ENCODE data around the gene IPCEF1. TPM values are rescaled to one million over a fixed set of nuclear protein-coding genes. Genes with fewer than 3 reads are reported as not detected.
A peak's percentile ranks its signal among the peaks of the same experiment; 100 is the strongest.

The IPCEF1 gene
- polyA plus RNA-seq, 1 donor (not counting 4 experiments of a cell fraction or from before 2014, with no cell fraction given), result 0.21 TPM

DNA sequence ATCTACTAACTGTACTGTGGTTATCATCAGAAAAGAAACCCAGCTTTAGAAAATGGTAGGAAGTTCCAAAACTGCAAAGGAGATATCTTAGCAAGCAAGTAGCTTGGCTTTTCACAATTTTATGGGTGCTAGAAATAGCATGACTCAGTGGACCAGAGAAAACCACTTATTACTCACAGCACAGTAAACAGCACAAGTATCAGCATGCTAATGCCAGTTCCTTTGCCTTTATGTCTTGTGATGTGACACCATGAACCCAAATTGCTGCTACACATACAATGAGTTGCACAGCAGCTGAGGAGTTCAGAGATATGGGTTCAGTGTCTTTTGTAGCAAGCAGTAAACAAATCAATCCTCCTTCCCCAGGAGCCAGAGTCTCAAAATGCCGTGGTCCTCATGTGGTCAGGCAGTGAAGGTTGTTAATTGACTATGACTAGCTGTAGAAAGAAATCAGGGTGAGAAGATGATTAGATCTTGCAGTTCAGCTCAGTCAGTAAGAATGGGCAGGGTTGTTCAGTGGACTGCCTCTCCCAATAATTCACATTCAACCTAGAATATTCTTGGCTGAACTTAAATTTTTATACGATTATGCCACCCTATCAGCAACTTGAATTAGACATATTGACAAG, 244.3 kb downstream of the IPCEF1 start:
- Histone ChIP-seq H3K36me3 (ENCODE audit: control insufficient read depth in 2 of 2, extremely low read depth in 1 of 2, insufficient read depth in 2 of 2, low read length in 2 of 2) (no peaks in the 10 kb centered on the region), H3K27me3 (ENCODE audit: control insufficient read depth, extremely low read depth, insufficient read depth, low read length) (no peaks in the 10 kb centered on the region), H3K4me2 (ENCODE audit: control insufficient read depth, extremely low read depth, insufficient read depth, low read depth, low read length) (peak overlapping the region; percentile 52), H3K9me1 (ENCODE audit: control insufficient read depth, extremely low read depth, insufficient read depth, low read length) (no peaks in the 10 kb centered on the region), H3K79me2 (ENCODE audit: control insufficient read depth, insufficient read depth, low read length) (no peaks in the 10 kb centered on the region), H3K9ac (ENCODE audit: control insufficient read depth, extremely low read depth, insufficient read depth, low read length) (no peak overlapping the region), H3K4me3 (ENCODE audit: control insufficient read depth in 2 of 3, extremely low read depth in 1 of 3, insufficient read depth in 2 of 3, low read depth in 1 of 3, low read length in 3 of 3) (no peak overlapping the region), H3K4me1 (ENCODE audit: control insufficient read depth, extremely low read depth, insufficient read depth, low read length) (peaks cover 32% of the 10 kb centered on the region), H4K20me1 (ENCODE audit: control insufficient read depth, extremely low read depth, insufficient read depth, low read length) (no peaks in the 10 kb centered on the region), H2AFZ (ENCODE audit: control insufficient read depth, low read length) (peak overlapping the region; percentile 39), H3K27ac (ENCODE audit: control insufficient read depth, insufficient read depth, low read length) (peak overlapping the region; percentile 50), H3K9me3 (ENCODE audit: control insufficient read depth, low read depth, low read length) (no peaks in the 10 kb centered on the region)
- no peak for TF ChIP-seq EZH2 (IDR thresholded peaks at IDR 0.05; ENCODE audit: low read length)
- TF ChIP-seq, protein P1, sequence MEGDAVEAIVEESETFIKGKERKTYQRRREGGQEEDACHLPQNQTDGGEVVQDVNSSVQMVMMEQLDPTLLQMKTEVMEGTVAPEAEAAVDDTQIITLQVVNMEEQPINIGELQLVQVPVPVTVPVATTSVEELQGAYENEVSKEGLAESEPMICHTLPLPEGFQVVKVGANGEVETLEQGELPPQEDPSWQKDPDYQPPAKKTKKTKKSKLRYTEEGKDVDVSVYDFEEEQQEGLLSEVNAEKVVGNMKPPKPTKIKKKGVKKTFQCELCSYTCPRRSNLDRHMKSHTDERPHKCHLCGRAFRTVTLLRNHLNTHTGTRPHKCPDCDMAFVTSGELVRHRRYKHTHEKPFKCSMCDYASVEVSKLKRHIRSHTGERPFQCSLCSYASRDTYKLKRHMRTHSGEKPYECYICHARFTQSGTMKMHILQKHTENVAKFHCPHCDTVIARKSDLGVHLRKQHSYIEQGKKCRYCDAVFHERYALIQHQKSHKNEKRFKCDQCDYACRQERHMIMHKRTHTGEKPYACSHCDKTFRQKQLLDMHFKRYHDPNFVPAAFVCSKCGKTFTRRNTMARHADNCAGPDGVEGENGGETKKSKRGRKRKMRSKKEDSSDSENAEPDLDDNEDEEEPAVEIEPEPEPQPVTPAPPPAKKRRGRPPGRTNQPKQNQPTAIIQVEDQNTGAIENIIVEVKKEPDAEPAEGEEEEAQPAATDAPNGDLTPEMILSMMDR (optimal IDR thresholded peaks at IDR 0.05 in 1 of 3, IDR thresholded peaks at IDR 0.05 in 1 of 3, conservative IDR thresholded peaks at IDR 0.05 in 1 of 3; ENCODE audit: extremely low read depth in 1 of 3, insufficient read depth in 2 of 3, low read length in 3 of 3), result no peak
- DNase-seq (ENCODE audit: low read depth, low spot score) (peak; percentile 69), FAIRE-seq (peak; percentile 97)
- dilution Hi-C loops (cut with MboI; ENCODE audit: extremely low pct_ligation_motif_present, low sequenced_read_pairs), result no loop called here

DNA sequence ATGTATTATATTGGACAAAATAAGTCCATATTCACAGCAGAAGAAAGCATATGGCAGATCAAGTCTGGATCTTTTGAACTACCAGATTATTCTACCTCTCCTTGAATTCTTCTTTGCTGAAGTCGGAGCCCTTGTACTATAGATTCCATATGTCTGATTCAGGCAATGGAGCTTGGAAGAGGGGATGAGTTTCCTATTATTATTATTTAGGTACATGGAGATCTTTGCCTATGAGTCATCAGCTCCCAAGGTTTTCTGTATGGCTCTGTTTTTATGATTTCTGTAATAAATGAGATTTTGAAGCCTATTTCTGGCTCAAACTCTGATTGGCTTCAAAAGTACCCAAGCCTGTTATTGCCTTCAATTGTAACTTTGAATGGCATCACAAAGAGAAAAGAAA, 245.6 kb downstream of the IPCEF1 start:
- Histone ChIP-seq H3K9me1 (ENCODE audit: control insufficient read depth, extremely low read depth, insufficient read depth, low read length) (no peaks in the 10 kb centered on the region), H3K4me2 (ENCODE audit: control insufficient read depth, extremely low read depth, insufficient read depth, low read depth, low read length) (peak overlapping the region; percentile 16), H4K20me1 (ENCODE audit: control insufficient read depth, extremely low read depth, insufficient read depth, low read length) (no peaks in the 10 kb centered on the region), H3K9me3 (ENCODE audit: control insufficient read depth, low read depth, low read length) (no peaks in the 10 kb centered on the region), H3K79me2 (ENCODE audit: control insufficient read depth, insufficient read depth, low read length) (no peaks in the 10 kb centered on the region), H3K27ac (ENCODE audit: control insufficient read depth, insufficient read depth, low read length) (no peak overlapping the region), H3K4me1 (ENCODE audit: control insufficient read depth, extremely low read depth, insufficient read depth, low read length) (peaks cover 32% of the 10 kb centered on the region), H3K27me3 (ENCODE audit: control insufficient read depth, extremely low read depth, insufficient read depth, low read length) (no peaks in the 10 kb centered on the region), H3K4me3 (ENCODE audit: control insufficient read depth in 2 of 3, extremely low read depth in 1 of 3, insufficient read depth in 2 of 3, low read depth in 1 of 3, low read length in 3 of 3) (peak overlapping the region in 1 of 3 experiments; percentile 10), H3K9ac (ENCODE audit: control insufficient read depth, extremely low read depth, insufficient read depth, low read length) (no peak overlapping the region), H2AFZ (ENCODE audit: control insufficient read depth, low read length) (no peak overlapping the region), H3K36me3 (ENCODE audit: control insufficient read depth in 2 of 2, extremely low read depth in 1 of 2, insufficient read depth in 2 of 2, low read length in 2 of 2) (no peaks in the 10 kb centered on the region)
- FAIRE-seq (no peak), DNase-seq (ENCODE audit: low read depth, low spot score) (peak; percentile 4)
- TF ChIP-seq EZH2 (IDR thresholded peaks at IDR 0.05; ENCODE audit: low read length), result no peak
- TF ChIP-seq, protein P1 (optimal IDR thresholded peaks at IDR 0.05 in 1 of 3, IDR thresholded peaks at IDR 0.05 in 1 of 3, conservative IDR thresholded peaks at IDR 0.05 in 1 of 3; ENCODE audit: extremely low read depth in 1 of 3, insufficient read depth in 2 of 3, low read length in 3 of 3), result no peak
- dilution Hi-C loops (cut with MboI; ENCODE audit: extremely low pct_ligation_motif_present, low sequenced_read_pairs), result no loop called here

Measured in keratinocyte (primary cell).